Breast epithelium (tissue), 3 donors: ENCODE measurements around the gene PCARE.

Experiments
- CTCF ChIP-seq, 3 donors: fragments of 450-650 bp; IDR thresholded peaks; one replicate each; pipeline ENCODE4 v1.5.1; 2016 to 2017; ENCODE audit warnings: antibody characterized with exemption in 3 of 3, mild to moderate bottlenecking in 3 of 3, moderate library complexity in 3 of 3
- POLR2A ChIP-seq: fragments of 450-650 bp; IDR thresholded peaks from one replicate; pipeline ENCODE4 v1.6.1; 2016; ENCODE audit warnings: antibody characterized with exemption, mild to moderate bottlenecking, moderate library complexity

GRCh38 chr2:29096969-29097368 is 22.6 kb upstream of the PCARE start:
- TF ChIP-seq CTCF (IDR thresholded peaks at IDR 0.05) = no peak
- TF ChIP-seq POLR2A = no peak
